ENCODE data around the gene BCAR3.

BCAR3 gene

GRCh38 chr1:93617670-93618499 is 63.8 kb downstream of the BCAR3 start:
- Histone ChIP-seq H3K27ac (ENCODE audit: low read length) (peak overlapping the region; percentile 49), H3K9me3 (ENCODE audit: control insufficient read depth in 1 of 2, low read length in 2 of 2) (no peaks in the 10 kb centered on the region), H3K36me3 (ENCODE audit: control insufficient read depth in 1 of 2, insufficient read depth in 2 of 2, low read length in 2 of 2) (no peaks in the 10 kb centered on the region), H3K4me1 (ENCODE audit: control insufficient read depth in 1 of 2, insufficient read depth in 2 of 2, low read length in 2 of 2) (peaks cover 31 to 37% of the 10 kb centered on the region in 2 donors), H3K4me3 (ENCODE audit: low read depth in 1 of 2, low read length in 2 of 2) (no peak overlapping the region), H3K27me3 (ENCODE audit: low read depth, low read length) (no peaks in the 10 kb centered on the region)

GRCh38 chr1:93616996-93617669 is 64.5 kb downstream of the BCAR3 start:
- Histone ChIP-seq H3K4me1 (ENCODE audit: control insufficient read depth in 1 of 2, insufficient read depth in 2 of 2, low read length in 2 of 2) (peaks cover 31 to 37% of the 10 kb centered on the region in 2 donors), H3K27me3 (ENCODE audit: low read depth, low read length) (no peaks in the 10 kb centered on the region), H3K4me3 (ENCODE audit: low read depth in 1 of 2, low read length in 2 of 2) (no peak overlapping the region), H3K36me3 (ENCODE audit: control insufficient read depth in 1 of 2, insufficient read depth in 2 of 2, low read length in 2 of 2) (no peaks in the 10 kb centered on the region), H3K9me3 (ENCODE audit: control insufficient read depth in 1 of 2, low read length in 2 of 2) (no peaks in the 10 kb centered on the region), H3K27ac (ENCODE audit: low read length) (peak overlapping the region; percentile 67)

- H3K36me3 ChIP-seq (ENCODE audit: control insufficient read depth in 1 of 2, insufficient read depth in 2 of 2, low read length in 2 of 2): no peaks in the 10 kb centered on the region
- H3K9me3 ChIP-seq (ENCODE audit: control insufficient read depth in 1 of 2, low read length in 2 of 2): no peaks in the 10 kb centered on the region
- H3K4me3 ChIP-seq (ENCODE audit: low read depth in 1 of 2, low read length in 2 of 2): no peak overlapping the region
- H3K27me3 ChIP-seq (ENCODE audit: low read depth, low read length): no peaks in the 10 kb centered on the region
- H3K4me1 ChIP-seq (ENCODE audit: control insufficient read depth in 1 of 2, insufficient read depth in 2 of 2, low read length in 2 of 2): peaks cover 31 to 37% of the 10 kb centered on the region in 2 donors
- H3K27ac ChIP-seq (ENCODE audit: low read length): peak overlapping the region; percentile 67
Observed at GRCh38 chr1:93616221-93616995, 65.2 kb downstream of the BCAR3 start.

GRCh38 chr1:93615582-93616150 is 66.0 kb downstream of the BCAR3 start:
- H3K27ac ChIP-seq (ENCODE audit: low read length): no peak overlapping the region
- H3K9me3 ChIP-seq (ENCODE audit: control insufficient read depth in 1 of 2, low read length in 2 of 2): no peaks in the 10 kb centered on the region
- peaks cover 31 to 37% of the 10 kb centered on the region in 2 donors for H3K4me1 ChIP-seq (ENCODE audit: control insufficient read depth in 1 of 2, insufficient read depth in 2 of 2, low read length in 2 of 2)
- H3K27me3 ChIP-seq (ENCODE audit: low read depth, low read length): no peaks in the 10 kb centered on the region
- H3K4me3 ChIP-seq (ENCODE audit: low read depth in 1 of 2, low read length in 2 of 2): no peak overlapping the region
- H3K36me3 ChIP-seq (ENCODE audit: control insufficient read depth in 1 of 2, insufficient read depth in 2 of 2, low read length in 2 of 2): no peaks in the 10 kb centered on the region

DNA sequence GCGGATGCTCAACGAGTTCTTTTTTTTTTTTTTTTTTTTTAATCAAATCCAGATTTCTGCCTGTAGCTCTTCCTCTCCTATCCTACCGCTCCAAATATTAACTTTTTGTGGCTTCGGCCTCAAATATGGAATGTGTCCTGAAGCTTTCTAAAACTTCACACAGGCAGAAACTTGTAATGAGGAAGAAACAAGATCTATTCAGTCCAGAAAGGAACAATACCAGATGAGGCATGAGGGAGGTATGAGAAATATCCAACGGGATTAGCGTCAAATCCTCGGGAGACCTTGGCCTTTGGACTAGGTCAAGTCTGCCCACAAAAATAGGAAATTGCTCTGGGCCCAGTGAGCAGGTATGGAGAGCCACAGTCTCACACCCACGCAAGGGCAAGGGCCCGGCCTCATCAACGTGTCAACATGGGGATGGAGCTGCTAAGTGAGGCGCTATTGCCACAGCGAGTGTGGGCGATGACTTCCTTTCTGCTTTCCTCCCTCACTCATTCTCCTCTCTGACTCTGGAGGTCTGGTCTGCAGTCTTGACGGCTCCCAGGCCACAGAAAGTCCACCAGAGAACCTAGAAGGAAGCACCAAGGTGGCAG is 66.6 kb downstream of the BCAR3 start:
- Histone ChIP-seq H3K4me3 (ENCODE audit: low read depth in 1 of 2, low read length in 2 of 2) (no peak overlapping the region), H3K36me3 (ENCODE audit: control insufficient read depth in 1 of 2, insufficient read depth in 2 of 2, low read length in 2 of 2) (no peaks in the 10 kb centered on the region), H3K27me3 (ENCODE audit: low read depth, low read length) (no peaks in the 10 kb centered on the region), H3K27ac (ENCODE audit: low read length) (no peak overlapping the region), H3K4me1 (ENCODE audit: control insufficient read depth in 1 of 2, insufficient read depth in 2 of 2, low read length in 2 of 2) (peaks cover 31 to 37% of the 10 kb centered on the region in 2 donors), H3K9me3 (ENCODE audit: control insufficient read depth in 1 of 2, low read length in 2 of 2) (no peaks in the 10 kb centered on the region)

DNA sequence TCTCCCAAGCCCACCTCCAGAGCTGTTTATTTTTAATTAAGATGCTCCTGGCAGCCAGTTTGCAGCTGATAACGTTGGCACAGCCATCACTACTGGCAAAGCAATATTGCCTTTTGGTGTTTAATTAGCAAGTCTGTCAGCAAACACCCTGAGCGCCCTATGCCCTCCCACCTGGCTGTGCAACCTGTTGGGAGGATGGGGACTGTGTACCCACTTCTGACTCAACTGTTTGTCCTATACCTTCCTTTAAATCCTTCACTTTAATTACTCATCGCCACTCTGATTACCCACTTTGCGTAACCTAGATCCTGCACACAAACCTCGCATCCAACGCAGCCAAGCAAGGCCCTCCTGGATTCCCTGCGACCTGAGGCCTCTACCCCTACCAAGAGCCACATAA is 67.1 kb downstream of the BCAR3 start:
- peaks cover 31 to 37% of the 10 kb centered on the region in 2 donors for H3K4me1 ChIP-seq (ENCODE audit: control insufficient read depth in 1 of 2, insufficient read depth in 2 of 2, low read length in 2 of 2)

DNA sequence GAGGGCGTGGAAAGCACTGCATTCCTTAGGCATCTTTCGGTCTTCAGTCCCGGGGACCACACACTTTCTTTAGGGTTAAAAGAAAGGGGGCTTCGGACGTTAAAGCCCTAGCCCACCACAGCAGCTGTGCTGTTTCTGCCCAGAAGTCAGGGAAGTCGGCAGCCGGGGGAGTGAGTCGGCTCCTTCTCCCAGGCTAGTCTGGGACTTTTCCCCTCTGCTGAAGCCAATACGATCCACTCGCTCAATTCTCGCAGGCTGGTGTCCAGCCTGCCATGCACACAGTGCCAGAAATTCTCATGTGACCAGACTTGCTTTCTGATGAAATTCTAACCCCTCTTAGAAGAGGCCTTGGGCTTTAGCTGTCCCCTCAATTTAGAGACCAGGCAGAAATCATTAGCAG is 67.7 kb downstream of the BCAR3 start:
- H3K4me3 ChIP-seq (ENCODE audit: low read depth in 1 of 2, low read length in 2 of 2): peak overlapping the region; percentile 32 to 42
- H3K4me1 ChIP-seq (ENCODE audit: control insufficient read depth in 1 of 2, insufficient read depth in 2 of 2, low read length in 2 of 2): peaks cover 34 to 37% of the 10 kb centered on the region in 2 donors
- no peaks in the 10 kb centered on the region for H3K36me3 ChIP-seq (ENCODE audit: control insufficient read depth in 1 of 2, insufficient read depth in 2 of 2, low read length in 2 of 2)
- H3K27me3 ChIP-seq (ENCODE audit: low read depth, low read length): no peaks in the 10 kb centered on the region
- peak overlapping the region; percentile 10 for H3K27ac ChIP-seq (ENCODE audit: low read length)
- no peaks in the 10 kb centered on the region for H3K9me3 ChIP-seq (ENCODE audit: control insufficient read depth in 1 of 2, low read length in 2 of 2)

More for the DNA sequence above, 67.1 kb downstream of the BCAR3 start:
- no peak overlapping the region for H3K4me3 ChIP-seq (ENCODE audit: low read depth in 1 of 2, low read length in 2 of 2)
- H3K36me3 ChIP-seq (ENCODE audit: control insufficient read depth in 1 of 2, insufficient read depth in 2 of 2, low read length in 2 of 2): no peaks in the 10 kb centered on the region
- H3K27me3 ChIP-seq (ENCODE audit: low read depth, low read length): no peaks in the 10 kb centered on the region
- H3K27ac ChIP-seq (ENCODE audit: low read length): peak overlapping the region; percentile 10
- no peaks in the 10 kb centered on the region for H3K9me3 ChIP-seq (ENCODE audit: control insufficient read depth in 1 of 2, low read length in 2 of 2)

DNA sequence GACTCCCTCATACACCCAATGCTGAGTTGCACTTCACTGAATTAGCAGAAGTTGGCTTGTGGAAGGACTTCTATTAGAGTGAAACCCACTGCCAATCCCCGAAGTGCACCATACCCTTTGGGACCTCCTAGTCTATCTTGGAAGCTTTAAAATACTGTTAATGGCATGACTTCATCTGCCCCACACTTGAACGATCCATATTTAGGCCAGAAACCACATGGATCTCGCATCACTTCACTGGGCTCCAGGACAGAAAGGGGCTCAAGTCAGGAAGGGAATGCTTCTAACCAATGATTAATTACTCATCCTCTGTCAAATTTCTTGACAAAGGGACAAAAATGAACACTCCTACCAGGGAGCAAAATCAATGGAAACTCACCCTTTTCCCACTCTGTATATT is 69.1 kb downstream of the BCAR3 start:
- H3K4me3 ChIP-seq (ENCODE audit: low read depth in 1 of 2, low read length in 2 of 2): no peak overlapping the region
- H3K36me3 ChIP-seq (ENCODE audit: control insufficient read depth in 1 of 2, insufficient read depth in 2 of 2, low read length in 2 of 2): no peaks in the 10 kb centered on the region
- no peak overlapping the region for H3K27ac ChIP-seq (ENCODE audit: low read length)
- H3K4me1 ChIP-seq (ENCODE audit: control insufficient read depth in 1 of 2, insufficient read depth in 2 of 2, low read length in 2 of 2): peaks cover 37 to 44% of the 10 kb centered on the region in 2 donors
- no peaks in the 10 kb centered on the region for H3K9me3 ChIP-seq (ENCODE audit: control insufficient read depth in 1 of 2, low read length in 2 of 2)
- H3K27me3 ChIP-seq (ENCODE audit: low read depth, low read length): no peaks in the 10 kb centered on the region

- no peak overlapping the region for H3K4me3 ChIP-seq (ENCODE audit: low read depth in 1 of 2, low read length in 2 of 2)
- no peaks in the 10 kb centered on the region for H3K27me3 ChIP-seq (ENCODE audit: low read depth, low read length)
- H3K4me1 ChIP-seq (ENCODE audit: control insufficient read depth in 1 of 2, insufficient read depth in 2 of 2, low read length in 2 of 2): peaks cover 29 to 35% of the 10 kb centered on the region in 2 donors
- no peaks in the 10 kb centered on the region for H3K36me3 ChIP-seq (ENCODE audit: control insufficient read depth in 1 of 2, insufficient read depth in 2 of 2, low read length in 2 of 2)
- H3K9me3 ChIP-seq (ENCODE audit: control insufficient read depth in 1 of 2, low read length in 2 of 2): no peaks in the 10 kb centered on the region
- H3K27ac ChIP-seq (ENCODE audit: low read length): no peak overlapping the region
Observed at GRCh38 chr1:93611668-93612067, 70.0 kb downstream of the BCAR3 start.

GRCh38 chr1:93609536-93609935 is 72.1 kb downstream of the BCAR3 start:
- Histone ChIP-seq H3K4me3 (ENCODE audit: low read depth in 1 of 2, low read length in 2 of 2) (no peak overlapping the region), H3K27ac (ENCODE audit: low read length) (no peak overlapping the region), H3K9me3 (ENCODE audit: control insufficient read depth in 1 of 2, low read length in 2 of 2) (no peaks in the 10 kb centered on the region), H3K36me3 (ENCODE audit: control insufficient read depth in 1 of 2, insufficient read depth in 2 of 2, low read length in 2 of 2) (no peaks in the 10 kb centered on the region), H3K27me3 (ENCODE audit: low read depth, low read length) (no peaks in the 10 kb centered on the region), H3K4me1 (ENCODE audit: control insufficient read depth in 1 of 2, insufficient read depth in 2 of 2, low read length in 2 of 2) (peaks cover 26 to 27% of the 10 kb centered on the region in 2 donors)

Measured in muscle layer of duodenum (tissue), 2 donors.